ENCODE data around the gene GSTA4.

- TF ChIP-seq EZH2 (IDR thresholded peaks at IDR 0.05; ENCODE audit: low read length, missing control alignments) (no peak), CTCF (conservative IDR thresholded peaks at IDR 0.05 in 1 of 2, IDR thresholded peaks at IDR 0.05 in 1 of 2; ENCODE audit: low read depth in 1 of 2, low read length in 2 of 2) (no peak)
Measured at GRCh38 chr6:52995913-52996645, 995 bp upstream of the GSTA4 start.
